CD14-positive monocyte (primary cell): ENCODE results near the gene ASTN2. TPM values are rescaled to one million over a fixed set of nuclear protein-coding genes. Genes with fewer than 3 reads are reported as not detected.

ENCODE experiments used
- DNase-seq, 3 donors: peaks; one replicate each; pipeline ENCODE4 v3.0.0-alpha.2; 2011 to 2022
- H2AFZ ChIP-seq: 2 replicates; pipeline ENCODE4 v1.6.0; 2012; ENCODE audit warnings: mild to moderate bottlenecking, low read depth, low read length, inconsistent platforms; ENCODE audit not compliant: insufficient read depth, poor library complexity, severe bottlenecking
- H3K27ac ChIP-seq, 2 donors: 1 replicate in 1 of 2; 2 replicates in 1 of 2; pipeline ENCODE4 v1.5.1; 2012 to 2013; ENCODE audit warnings: low read length in 2 of 2, control low read depth in 1 of 2, inconsistent platforms in 1 of 2, low read depth in 1 of 2, mild to moderate bottlenecking in 1 of 2
- H3K27me3 ChIP-seq, 2 donors: one replicate each; pipeline versions ENCODE4 v1.6.0 to v1.6.1; 2011 to 2013; ENCODE audit warnings: low read length in 2 of 2; ENCODE audit not compliant: control insufficient read depth in 2 of 2, insufficient read depth in 2 of 2
- H3K36me3 ChIP-seq, 2 donors: replicated peaks in 1 of 2; 1 replicate in 1 of 2; 2 replicates in 1 of 2; pipeline versions ENCODE4 v1.5.1 to v1.6.1; 2012 to 2013; ENCODE audit warnings: low read length in 2 of 2, control low read depth in 1 of 2, inconsistent platforms in 1 of 2, mild to moderate bottlenecking in 1 of 2; ENCODE audit not compliant: insufficient read depth in 2 of 2, control insufficient read depth in 1 of 2
- H3K4me1 ChIP-seq, 2 donors: 1 replicate in 1 of 2; 2 replicates in 1 of 2; pipeline versions ENCODE4 v1.5.1 to v1.6.1; 2012 to 2013; ENCODE audit warnings: low read length in 2 of 2, control low read depth in 1 of 2, inconsistent platforms in 1 of 2, mild to moderate bottlenecking in 1 of 2, moderate library complexity in 1 of 2; ENCODE audit not compliant: insufficient read depth in 2 of 2, control insufficient read depth in 1 of 2
- H3K4me2 ChIP-seq: replicated peaks from 2 replicates; pipeline ENCODE3; 2012; ENCODE audit warnings: low read length, moderate library complexity, mild to moderate bottlenecking; ENCODE audit not compliant: poor library complexity, severe bottlenecking; ENCODE audit errors: extremely low read depth
- H3K4me3 ChIP-seq, 3 experiments: fragments of 200-600 bp in 1 of 3; sonication (generic) in 1 of 3; replicated peaks in 1 of 3; 1 replicate in 2 of 3; 2 replicates in 1 of 3; pipeline ENCODE4 v1.5.1; 2011 to 2013; ENCODE audit warnings: low read length in 3 of 3, mild to moderate bottlenecking in 3 of 3, control low read depth in 2 of 3, low read depth in 2 of 3, inconsistent platforms in 1 of 3, moderate library complexity in 1 of 3
- H3K79me2 ChIP-seq: 2 replicates; pipeline ENCODE4 v1.6.0; 2012; ENCODE audit warnings: mild to moderate bottlenecking, control low read depth, inconsistent platforms, low read length, moderate library complexity; ENCODE audit not compliant: insufficient read depth
- H3K9ac ChIP-seq: 2 replicates; pipeline ENCODE4 v1.6.0; 2017; ENCODE audit warnings: low read length, mild to moderate bottlenecking; ENCODE audit not compliant: insufficient read depth, poor library complexity, severe bottlenecking
- H3K9me3 ChIP-seq, 2 donors: replicated peaks in 1 of 2; 1 replicate in 1 of 2; 2 replicates in 1 of 2; pipeline versions ENCODE4 v1.5.1 to v1.6.1; 2012 to 2013; ENCODE audit warnings: low read length in 2 of 2, control low read depth in 1 of 2; ENCODE audit not compliant: control insufficient read depth in 1 of 2, insufficient read depth in 1 of 2
- H4K20me1 ChIP-seq: 2 replicates; pipeline ENCODE4 v1.6.0; 2012; ENCODE audit warnings: mild to moderate bottlenecking, low read length, control low read depth, moderate library complexity; ENCODE audit not compliant: insufficient read depth
- H3K27ac Mint-ChIP-seq, 7 donors: one replicate each; pipeline ENCODE4 v1.8.0; 2020; ENCODE audit warnings: mild to moderate bottlenecking in 7 of 7, mixed read lengths in 7 of 7, moderate library complexity in 6 of 7, inconsistent platforms in 2 of 7
- H3K27me3 Mint-ChIP-seq, 3 donors: one replicate each; pipeline ENCODE4 v1.8.0; 2021 to 2022; ENCODE audit warnings: low read depth in 3 of 3, mild to moderate bottlenecking in 3 of 3, mixed read lengths in 3 of 3, moderate library complexity in 3 of 3, inconsistent platforms in 1 of 3
- H3K36me3 Mint-ChIP-seq, 2 donors: one replicate each; pipeline ENCODE4 v1.8.0; 2020; ENCODE audit warnings: mixed read lengths in 2 of 2, inconsistent platforms in 1 of 2, mild to moderate bottlenecking in 1 of 2
- H3K4me1 Mint-ChIP-seq: one replicate; pipeline ENCODE4 v1.8.0; 2020; ENCODE audit warnings: mild to moderate bottlenecking, mixed read lengths
- H3K4me3 Mint-ChIP-seq, 2 donors: one replicate each; pipeline ENCODE4 v1.8.0; 2020; ENCODE audit warnings: mild to moderate bottlenecking in 2 of 2, mixed read lengths in 2 of 2, moderate library complexity in 1 of 2
- H3K9me3 Mint-ChIP-seq, 7 donors: one replicate each; pipeline ENCODE4 v1.8.0; 2020 to 2022; ENCODE audit warnings: mixed read lengths in 7 of 7, mild to moderate bottlenecking in 6 of 7, moderate library complexity in 6 of 7, inconsistent platforms in 2 of 7
- CTCF ChIP-seq: fragments of 200-600 bp; IDR thresholded peaks from one replicate; pipeline ENCODE4 v1.8.0; 2022; ENCODE audit warnings: antibody characterized with exemption, mild to moderate bottlenecking
- WGBS: methylation state at CpG from one replicate; pipeline ENCODE4 v1.1.5; 2013; ENCODE audit warnings: missing lambda C conversion rate; ENCODE audit not compliant: insufficient coverage; 5-methylcytosine and 5-hydroxymethylcytosine counted together
- intact Hi-C, 2 donors: fragments of 100-400 bp; cut with micrococcal nuclease; formaldehyde crosslinking; loops; one replicate each; pipeline versions ENCODE4 v1.15.0 to v1.15.1; 2023
- polyA plus RNA-seq, 3 donors: library from polyadenylated mRNA; depleted of rRNA in 1 of 3; unstranded in 2 of 3; stranded (reverse) in 1 of 3; fragments of 300-500 nt in 2 of 3; fragments of >200 nt in 1 of 3; fragmentation: Illumina TruSeq in 2 of 3; gene quantifications; 1 replicate in 2 of 3; 2 replicates in 1 of 3; pipeline ENCODE4 v1.2.3, GENCODE V29; 2012 to 2021

The ASTN2 gene
- polyA plus RNA-seq, 3 donors, result not detected

GRCh38 chr9:116721411-116721810 lies 693.4 kb downstream of the ASTN2 start:
- no peak overlapping the region for H3K27ac ChIP-seq
- no peak for TF ChIP-seq CTCF
- H3K27me3 Mint-ChIP-seq, result peaks cover 2 to 5% (median 4%) of the 10 kb centered on the region in 3 donors
- H3K4me2 ChIP-seq, result no peak overlapping the region
- H3K4me3 Mint-ChIP-seq, result no peak overlapping the region
- no peaks in the 10 kb centered on the region for H3K79me2 ChIP-seq
- no peaks in the 10 kb centered on the region for H3K36me3 Mint-ChIP-seq
- no peaks in the 10 kb centered on the region for H3K36me3 ChIP-seq
- H2AFZ ChIP-seq, result no peak overlapping the region
- peaks cover 0 to 8% (median 1%) of the 10 kb centered on the region in 7 donors for H3K9me3 Mint-ChIP-seq
- no peaks in the 10 kb centered on the region for H3K4me1 ChIP-seq
- no peak overlapping the region for H3K27ac Mint-ChIP-seq
- no peak for DNase-seq
- no peak overlapping the region for H3K4me3 ChIP-seq
- intact Hi-C loops, result no loop called here
- 91% methylated on average over 3 of the region's 3 CpGs for WGBS
- no peaks in the 10 kb centered on the region for H4K20me1 ChIP-seq
- H3K9ac ChIP-seq, result no peak overlapping the region
- no peaks in the 10 kb centered on the region for H3K4me1 Mint-ChIP-seq
- H3K27me3 ChIP-seq, result no peaks in the 10 kb centered on the region
- no peaks in the 10 kb centered on the region for H3K9me3 ChIP-seq

GRCh38 chr9:116720111-116720510 lies 694.7 kb downstream of the ASTN2 start:
- Histone ChIP-seq H2AFZ (no peak overlapping the region), H3K27me3 (no peaks in the 10 kb centered on the region), H3K4me2 (no peak overlapping the region), H3K27ac (no peak overlapping the region), H3K9ac (no peak overlapping the region), H3K36me3 (no peaks in the 10 kb centered on the region), H3K4me3 (no peak overlapping the region), H4K20me1 (no peaks in the 10 kb centered on the region), H3K4me1 (no peaks in the 10 kb centered on the region), H3K9me3 (no peaks in the 10 kb centered on the region), H3K79me2 (no peaks in the 10 kb centered on the region)
- peaks cover 2 to 5% (median 4%) of the 10 kb centered on the region in 3 donors for H3K27me3 Mint-ChIP-seq
- H3K36me3 Mint-ChIP-seq, result no peaks in the 10 kb centered on the region
- intact Hi-C loops, result no loop called here
- no peak for TF ChIP-seq CTCF
- DNase-seq, result no peak
- H3K27ac Mint-ChIP-seq, result no peak overlapping the region
- H3K9me3 Mint-ChIP-seq, result peaks cover 0 to 8% (median 1%) of the 10 kb centered on the region in 7 donors
- no CpG with 5 or more reads among the region's 2 CpGs for WGBS
- no peaks in the 10 kb centered on the region for H3K4me1 Mint-ChIP-seq
- H3K4me3 Mint-ChIP-seq, result no peak overlapping the region
